Lower lobe of right lung (tissue), 2 donors: ENCODE results near the gene RELL1. TPM values are rescaled to one million over a fixed set of nuclear protein-coding genes. Genes with fewer than 3 reads are reported as not detected.
A peak's percentile ranks its signal among the peaks of the same experiment; 100 is the strongest.

Experiments
- ATAC-seq, 2 donors: fragments of 200-7000 bp; cut with Tn5 transposase; one replicate each; pipeline ENCODE4 v1.9.1; 2020 to 2022; ENCODE audit warnings: mild to moderate bottlenecking in 2 of 2, moderate library complexity in 2 of 2
- DNase-seq: peaks from one replicate; pipeline ENCODE4 v3.0.0-alpha.2; 2020
- H3K27ac ChIP-seq: fragments of 200-600 bp; one replicate; pipeline ENCODE4 v1.8.0; 2022
- H3K27me3 ChIP-seq: fragments of 200-600 bp; one replicate; pipeline ENCODE4 v1.8.0; 2022; ENCODE audit warnings: low read depth
- H3K36me3 ChIP-seq: fragments of 200-600 bp; one replicate; pipeline ENCODE4 v1.8.0; 2022; ENCODE audit warnings: mild to moderate bottlenecking
- H3K4me1 ChIP-seq: fragments of 200-600 bp; one replicate; pipeline ENCODE4 v1.8.0; 2022
- H3K4me3 ChIP-seq: fragments of 200-600 bp; one replicate; pipeline ENCODE4 v1.8.0; 2022; ENCODE audit warnings: mild to moderate bottlenecking
- H3K9me3 ChIP-seq: fragments of 200-600 bp; one replicate; pipeline ENCODE4 v1.8.0; 2022
- intact Hi-C: fragments of 100-400 bp; cut with DNase I; formaldehyde crosslinking; loops from one replicate; pipeline ENCODE4 v1.11.0; 2022
- total RNA-seq: library from RNA; stranded (reverse); fragmentation: NEBNext Ultra II Directional; extraction: Animal tissue kit (Norgen Biotek cat#: 25700); gene quantifications from one replicate; pipeline ENCODE4 v1.2.1, GENCODE V29; 2021
- TF ChIP-seq, protein P1 (sequence below): fragments of 200-600 bp; IDR thresholded peaks from one replicate; pipeline ENCODE4 v1.8.0; 2022; ENCODE audit warnings: antibody characterized with exemption, mild to moderate bottlenecking
- donor health status: DM: no; HTN: yes; CAD: no; lungs with severe emphysema.

RELL1 gene
- total RNA-seq, 1 donor from 2014 or later, result 33.5 TPM

DNA sequence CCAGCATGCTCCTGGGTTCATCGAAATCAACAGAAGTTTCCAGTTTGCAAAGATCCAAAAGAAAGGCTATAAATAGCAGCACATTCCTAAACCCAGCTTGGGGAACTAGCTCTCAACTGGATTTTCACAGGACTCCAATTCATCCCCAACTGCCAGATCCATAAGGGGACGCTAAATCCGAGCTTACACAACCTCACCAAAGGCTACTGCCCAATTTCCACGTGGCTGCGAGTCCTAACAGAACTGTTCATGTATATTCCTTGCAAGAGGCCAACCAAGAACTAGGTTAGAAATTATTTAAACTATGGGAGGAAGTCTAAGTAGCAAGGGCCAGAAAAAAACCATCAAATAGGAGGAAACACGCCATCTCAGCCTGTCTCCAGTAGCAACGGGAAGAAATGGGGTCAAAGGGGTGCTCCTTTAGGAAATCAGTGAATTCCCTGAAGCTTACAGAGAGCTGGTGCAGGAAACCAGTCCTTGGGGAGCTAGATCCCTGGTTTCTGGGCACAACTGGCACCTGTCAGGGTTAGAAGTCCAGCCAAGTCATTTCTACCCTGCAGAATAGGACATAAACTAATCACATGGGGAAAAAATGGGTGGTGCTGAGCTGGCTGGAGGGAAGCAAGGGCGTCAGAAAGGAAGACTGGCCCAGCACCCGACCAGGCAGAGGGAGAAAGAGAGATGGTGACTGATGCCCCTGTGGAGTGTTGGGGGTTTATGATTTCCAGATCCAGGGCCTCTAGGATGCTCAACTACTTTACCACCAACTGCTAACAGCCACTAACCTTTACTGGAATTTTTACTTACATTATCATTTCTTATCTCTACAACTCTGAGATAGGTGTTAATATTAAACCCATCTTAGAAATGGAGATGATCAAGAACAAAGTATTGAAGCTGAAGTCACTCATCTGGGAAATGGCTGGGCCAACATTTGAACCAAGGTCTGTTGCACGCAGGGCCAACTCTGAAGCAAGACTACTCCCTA lies 20.5 kb downstream of the RELL1 start:
- ATAC-seq (peak; percentile 18 to 20), DNase-seq (no peak)
- no peaks in the 10 kb centered on the region for H3K27me3 ChIP-seq
- peak overlapping the region; percentile 60 for H3K27ac ChIP-seq
- intact Hi-C loops, result no loop called here
- TF ChIP-seq, protein P1, sequence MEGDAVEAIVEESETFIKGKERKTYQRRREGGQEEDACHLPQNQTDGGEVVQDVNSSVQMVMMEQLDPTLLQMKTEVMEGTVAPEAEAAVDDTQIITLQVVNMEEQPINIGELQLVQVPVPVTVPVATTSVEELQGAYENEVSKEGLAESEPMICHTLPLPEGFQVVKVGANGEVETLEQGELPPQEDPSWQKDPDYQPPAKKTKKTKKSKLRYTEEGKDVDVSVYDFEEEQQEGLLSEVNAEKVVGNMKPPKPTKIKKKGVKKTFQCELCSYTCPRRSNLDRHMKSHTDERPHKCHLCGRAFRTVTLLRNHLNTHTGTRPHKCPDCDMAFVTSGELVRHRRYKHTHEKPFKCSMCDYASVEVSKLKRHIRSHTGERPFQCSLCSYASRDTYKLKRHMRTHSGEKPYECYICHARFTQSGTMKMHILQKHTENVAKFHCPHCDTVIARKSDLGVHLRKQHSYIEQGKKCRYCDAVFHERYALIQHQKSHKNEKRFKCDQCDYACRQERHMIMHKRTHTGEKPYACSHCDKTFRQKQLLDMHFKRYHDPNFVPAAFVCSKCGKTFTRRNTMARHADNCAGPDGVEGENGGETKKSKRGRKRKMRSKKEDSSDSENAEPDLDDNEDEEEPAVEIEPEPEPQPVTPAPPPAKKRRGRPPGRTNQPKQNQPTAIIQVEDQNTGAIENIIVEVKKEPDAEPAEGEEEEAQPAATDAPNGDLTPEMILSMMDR, result no peak
- no peaks in the 10 kb centered on the region for H3K36me3 ChIP-seq
- peaks cover 69% of the 10 kb centered on the region for H3K4me1 ChIP-seq
- H3K9me3 ChIP-seq, result no peaks in the 10 kb centered on the region
- H3K4me3 ChIP-seq, result no peak overlapping the region

- Histone ChIP-seq H3K4me3 (no peak overlapping the region), H3K9me3 (no peaks in the 10 kb centered on the region), H3K27me3 (no peaks in the 10 kb centered on the region), H3K4me1 (peaks cover 71% of the 10 kb centered on the region), H3K27ac (peak overlapping the region; percentile 60), H3K36me3 (no peaks in the 10 kb centered on the region)
- ATAC-seq (peak; percentile 26 to 36), DNase-seq (no peak)
- intact Hi-C loops, result no loop called here
- TF ChIP-seq, protein P1, result no peak
Measured at GRCh38 chr4:37664696-37665095, 21.5 kb downstream of the RELL1 start.

DNA sequence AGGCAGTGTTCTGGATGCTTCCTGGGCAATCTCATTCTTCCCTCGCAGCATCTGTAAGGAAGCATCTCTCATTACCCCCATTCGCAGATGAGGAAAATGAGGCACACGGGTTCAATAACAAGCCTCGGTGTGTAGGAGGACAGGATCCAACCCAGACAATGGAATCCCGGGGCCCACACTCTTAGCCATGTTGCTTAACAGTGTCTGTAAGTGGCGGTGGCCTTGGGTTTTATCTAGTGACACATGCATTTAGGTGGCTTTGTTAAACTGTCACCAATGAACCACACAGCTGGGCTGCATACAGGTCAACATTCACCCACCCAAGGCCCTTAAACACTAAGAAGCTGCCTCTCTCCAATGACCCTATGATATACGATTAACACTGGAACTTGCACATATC lies 22.6 kb downstream of the RELL1 start:
- no peaks in the 10 kb centered on the region for H3K9me3 ChIP-seq
- no peak overlapping the region for H3K4me3 ChIP-seq
- H3K36me3 ChIP-seq, result no peaks in the 10 kb centered on the region
- H3K27me3 ChIP-seq, result no peaks in the 10 kb centered on the region
- no peak for ATAC-seq
- intact Hi-C loops, result no loop called here
- TF ChIP-seq, protein P1, result no peak
- DNase-seq, result no peak
- H3K4me1 ChIP-seq, result peaks cover 78% of the 10 kb centered on the region
- no peak overlapping the region for H3K27ac ChIP-seq

GRCh38 chr4:37662861-37663390 lies 23.2 kb downstream of the RELL1 start:
- peak in 1 of 2 donors; percentile 34 for ATAC-seq
- Histone ChIP-seq H3K27ac (no peak overlapping the region), H3K4me1 (peaks cover 78% of the 10 kb centered on the region)

GRCh38 chr4:37662251-37662650 lies 23.9 kb downstream of the RELL1 start:
- no peak overlapping the region for H3K27ac ChIP-seq
- intact Hi-C loops, result no loop called here
- peaks cover 4% of the 10 kb centered on the region for H3K9me3 ChIP-seq
- peaks cover 71% of the 10 kb centered on the region for H3K4me1 ChIP-seq
- H3K4me3 ChIP-seq, result no peak overlapping the region
- TF ChIP-seq, protein P1, result no peak
- no peaks in the 10 kb centered on the region for H3K27me3 ChIP-seq
- ATAC-seq (no peak), DNase-seq (no peak)
- no peaks in the 10 kb centered on the region for H3K36me3 ChIP-seq

More at GRCh38 chr4:37662861-37663390, 23.2 kb downstream of the RELL1 start:
- Histone ChIP-seq H3K36me3 (no peaks in the 10 kb centered on the region), H3K9me3 (no peaks in the 10 kb centered on the region), H3K4me3 (no peak overlapping the region), H3K27me3 (no peaks in the 10 kb centered on the region)
- TF ChIP-seq, protein P1, result no peak
- intact Hi-C loops, result no loop called here
- no peak for DNase-seq
